Stimulated activated CD4-positive, alpha-beta T cell treated with anti-CD3 and anti-CD28 coated beads, TNF-alpha, amount 100 ng/mL, for 1 hour (primary cell): ENCODE data around the gene SERPINB4.

Experiments used
- DNase-seq, 3 donors: peaks; one replicate each; pipeline ENCODE4 v3.0.0-alpha.2; 2020; ENCODE audit warnings: low read depth in 3 of 3, low spot score in 1 of 3

SERPINB4 gene

DNA sequence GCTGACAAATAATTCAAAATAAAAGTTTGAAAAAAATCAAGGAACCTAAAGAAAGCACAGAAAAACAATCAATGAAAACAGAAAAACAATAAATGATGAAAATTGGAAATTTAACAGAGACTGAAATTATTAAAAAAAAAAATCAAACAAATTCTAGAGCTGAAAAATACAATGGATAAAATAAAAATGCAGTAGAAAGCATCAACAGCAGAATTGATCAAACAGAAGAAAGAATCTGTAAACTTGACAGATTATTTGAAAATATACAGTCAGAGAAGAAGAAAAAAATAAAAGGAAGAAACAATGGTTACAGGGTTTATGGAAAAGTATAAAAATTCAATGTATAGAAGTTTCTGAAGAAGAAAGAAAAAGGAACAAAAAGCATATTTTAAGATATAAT lies 16.2 kb downstream of the SERPINB4 start:
- DNase-seq: no peak

GRCh38 chr18:63626431-63626830 lies 17.6 kb downstream of the SERPINB4 start:
- DNase-seq: no peak

DNA sequence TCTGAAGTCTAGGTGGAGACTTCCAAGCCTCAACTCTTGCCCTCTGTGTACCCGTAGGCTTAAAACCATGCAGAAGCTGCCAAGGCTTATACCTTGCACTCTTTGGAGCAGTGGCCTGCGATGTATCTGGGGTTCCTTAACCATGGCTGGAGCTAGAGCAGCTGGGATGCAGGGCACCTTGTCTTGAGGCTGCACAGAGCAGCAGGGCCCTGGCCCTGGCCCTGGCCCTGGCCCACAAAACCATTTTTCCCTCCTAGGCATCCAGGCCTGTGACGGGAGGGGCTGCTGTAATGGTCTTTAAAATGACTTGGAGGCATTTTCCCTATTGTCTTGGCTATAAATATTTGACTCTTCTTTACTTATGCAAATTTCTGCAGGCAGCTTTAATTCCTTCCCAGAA lies 19.2 kb downstream of the SERPINB4 start:
- no peak for DNase-seq

- no peak for DNase-seq
Observed at GRCh38 chr18:63619661-63620060, 24.4 kb downstream of the SERPINB4 start.

- no peak for DNase-seq
Observed at GRCh38 chr18:63617915-63618234, 26.2 kb downstream of the SERPINB4 start.

DNA sequence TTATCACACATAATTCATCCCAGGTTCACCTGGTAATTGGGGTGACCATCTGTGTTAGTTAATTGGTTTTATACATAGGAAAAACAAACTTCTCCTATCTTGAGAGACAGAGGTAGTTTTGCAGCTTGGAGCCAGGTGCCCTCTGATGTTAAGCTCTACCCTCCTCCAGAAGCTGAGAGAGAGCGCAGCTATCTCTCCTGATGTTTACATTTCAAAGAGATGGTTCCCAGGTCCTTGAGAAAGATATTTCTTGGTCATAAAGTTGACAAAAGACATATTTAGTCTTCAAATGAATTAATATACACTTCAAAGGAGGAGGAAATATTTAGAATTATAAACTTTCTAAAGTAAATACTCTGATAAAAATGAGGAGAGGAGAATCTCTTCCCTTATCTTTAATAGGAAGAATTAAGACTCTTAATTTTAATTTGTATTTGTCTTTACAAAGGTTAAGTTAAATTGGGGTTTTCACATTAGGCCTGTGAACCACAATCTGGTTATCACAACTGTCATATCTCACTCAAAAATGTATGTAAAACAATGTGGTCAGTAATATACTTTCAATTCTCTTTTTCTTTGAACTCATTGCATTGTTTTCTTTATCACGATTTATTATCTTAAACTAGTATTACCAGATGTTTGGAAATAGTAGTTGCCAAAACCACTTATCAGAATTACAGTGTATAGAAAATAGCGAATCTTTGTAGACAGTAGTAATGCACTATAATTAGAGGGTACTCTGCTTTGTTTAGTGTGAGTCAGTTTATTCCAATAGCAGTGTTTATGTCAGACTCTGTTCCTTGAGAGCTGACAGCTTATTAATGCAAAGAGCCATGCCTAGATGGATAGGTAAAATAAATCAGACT lies 26.8 kb downstream of the SERPINB4 start:
- DNase-seq: no peak

- DNase-seq: no peak
Observed at GRCh38 chr18:63613420-63613819, 30.6 kb downstream of the SERPINB4 start.

- no peak for DNase-seq
Observed at GRCh38 chr18:63606526-63606925, 37.5 kb downstream of the SERPINB4 start.

DNA sequence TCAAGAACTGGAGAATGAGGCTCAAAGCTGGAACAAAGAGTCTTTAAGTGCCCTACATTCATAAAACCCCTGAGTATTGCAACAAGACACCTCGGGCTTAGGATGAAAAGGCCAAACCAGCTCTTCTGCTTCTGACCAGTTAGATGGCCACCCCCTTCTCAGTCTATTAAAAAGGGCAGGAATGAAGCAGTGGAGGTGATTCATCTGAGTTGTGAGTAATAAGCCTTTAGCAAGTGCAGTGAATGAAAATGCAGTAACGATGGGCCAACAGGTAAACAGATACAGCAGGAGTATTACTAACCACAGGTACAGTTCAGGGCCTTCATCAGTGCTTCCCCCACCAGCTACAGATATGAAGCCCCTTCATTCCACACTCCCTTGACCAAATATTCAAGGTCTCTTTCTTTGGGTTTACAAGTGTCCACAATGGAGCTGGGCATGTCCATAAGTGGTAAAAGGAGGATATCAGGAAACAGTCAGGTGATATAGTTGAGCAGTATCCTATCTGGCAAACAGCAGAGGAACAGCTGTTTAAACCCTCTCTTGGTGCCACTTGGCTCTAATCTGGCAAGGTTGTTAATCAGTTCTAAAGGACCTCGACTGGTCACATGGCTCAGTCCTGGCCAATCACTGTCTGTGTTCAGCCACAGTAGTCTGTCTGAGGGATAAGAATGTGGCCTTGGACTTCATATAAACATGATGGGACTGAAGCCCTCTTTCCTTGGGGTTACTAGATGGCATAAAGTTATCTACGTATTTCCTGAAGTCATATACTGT lies 39.1 kb downstream of the SERPINB4 start:
- no peak for DNase-seq

DNA sequence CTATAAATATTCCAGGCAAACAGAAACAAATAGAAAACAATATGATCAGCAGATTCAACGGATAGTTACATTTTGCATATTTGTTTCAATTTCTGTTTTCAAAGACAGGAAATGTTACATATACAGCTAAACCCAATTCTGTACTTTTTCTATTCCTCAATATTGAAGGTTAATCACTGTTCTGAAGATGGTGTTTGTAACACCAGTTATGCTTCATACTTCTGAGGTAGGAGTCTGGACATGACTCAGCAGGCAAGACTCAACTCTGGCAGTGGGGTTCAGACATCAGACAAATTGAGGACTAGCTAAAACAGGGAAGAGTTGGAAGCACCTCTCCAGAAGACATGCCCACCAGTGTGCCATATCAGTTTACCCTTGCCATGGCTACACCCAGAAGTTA lies 40.3 kb downstream of the SERPINB4 start:
- no peak for DNase-seq

GRCh38 chr18:63603355-63603754 lies 40.7 kb downstream of the SERPINB4 start:
- DNase-seq: no peak

GRCh38 chr18:63596964-63597363 lies 47.1 kb downstream of the SERPINB4 start:
- DNase-seq: no peak

DNA sequence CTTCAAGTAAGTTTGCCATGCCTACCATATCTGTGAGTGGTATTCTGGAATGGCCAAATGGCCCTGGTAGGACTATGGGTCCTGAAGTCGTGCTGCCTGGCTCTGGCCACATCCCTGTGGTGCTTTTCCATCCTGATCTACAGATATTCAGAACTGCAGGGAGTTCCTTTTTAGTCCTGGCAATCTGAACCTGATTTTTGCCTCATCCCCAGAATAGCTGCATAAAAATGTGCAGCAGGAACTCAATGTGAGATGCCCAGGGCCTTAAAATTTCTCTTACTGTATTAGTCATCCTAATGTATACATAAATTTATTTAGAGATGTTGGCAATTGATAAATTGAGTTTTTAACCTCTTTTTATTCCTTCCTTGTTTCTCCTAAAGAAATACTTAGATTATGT lies 51.6 kb downstream of the SERPINB4 start:
- DNase-seq: no peak

- DNase-seq: no peak
Observed at GRCh38 chr18:63591725-63592124, 52.3 kb downstream of the SERPINB4 start.

GRCh38 chr18:63590966-63591695 lies 52.9 kb downstream of the SERPINB4 start:
- DNase-seq: no peak

GRCh38 chr18:63590373-63590772 lies 53.7 kb downstream of the SERPINB4 start:
- no peak for DNase-seq

DNA sequence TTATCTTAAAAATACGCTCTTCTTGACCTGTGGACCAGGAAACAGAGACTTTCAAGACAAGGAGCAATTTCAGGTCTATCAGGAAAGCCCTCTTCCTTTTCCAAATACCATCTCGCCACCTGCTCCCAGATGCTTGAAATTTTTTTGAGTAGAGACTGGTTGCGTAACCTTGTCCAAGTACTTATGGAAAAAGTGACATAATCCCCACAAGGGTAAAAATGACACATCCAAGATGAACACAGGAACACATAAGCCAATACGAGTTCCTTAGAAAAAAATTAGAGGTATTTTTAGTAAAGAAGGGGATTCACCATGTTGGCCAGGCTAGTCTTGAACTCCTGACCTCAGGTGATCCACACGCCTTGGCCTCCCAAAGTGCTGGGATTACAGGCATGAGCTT lies 55.1 kb downstream of the SERPINB4 start:
- no peak for DNase-seq
